Measurements from ENCODE around the gene FBF1.

Gene FBF1

GRCh38 chr17:75914643-75915267 lies 26.1 kb downstream of the FBF1 start:
- peak; percentile 67 for DNase-seq

- no peak for DNase-seq
These were observed 27.2 kb downstream of the FBF1 start for GRCh38 chr17:75913537-75914210.

- DNase-seq: peak; percentile 86
These were observed 30.1 kb downstream of the FBF1 start for GRCh38 chr17:75910699-75911098.

- peak; percentile 52 for DNase-seq
These were observed 31.0 kb downstream of the FBF1 start for GRCh38 chr17:75909812-75910274.

GRCh38 chr17:75909051-75909811 lies 31.6 kb downstream of the FBF1 start:
- no peak for DNase-seq

- no peak for DNase-seq
These were observed 32.6 kb downstream of the FBF1 start for GRCh38 chr17:75908201-75908600.

GRCh38 chr17:75906143-75906884 lies 34.5 kb downstream of the FBF1 start:
- no peak for DNase-seq

- peak; percentile 98 for DNase-seq
These were observed 35.9 kb downstream of the FBF1 start, which contains the start of gene MRPL38 for GRCh38 chr17:75904749-75905521. Gene MRPL38 (minus strand): TSS chr17:75904884. CDS start chr17:75904875, 9 bp downstream.

- no peak for DNase-seq
These were observed 38.4 kb downstream of the FBF1 start for GRCh38 chr17:75902406-75902805.

- DNase-seq: no peak
These were observed 39.1 kb downstream of the FBF1 start for GRCh38 chr17:75901727-75902126.

- no peak for DNase-seq
These were observed 39.9 kb downstream of the FBF1 start for GRCh38 chr17:75900691-75901533.

- DNase-seq: no peak
These were observed 40.9 kb downstream of the FBF1 start for GRCh38 chr17:75899767-75900468.

- DNase-seq: no peak
These were observed 41.5 kb downstream of the FBF1 start for GRCh38 chr17:75899353-75899752.

- no peak for DNase-seq
These were observed 42.1 kb downstream of the FBF1 start for GRCh38 chr17:75898791-75899190.

- no peak for DNase-seq
These were observed 42.8 kb downstream of the FBF1 start for GRCh38 chr17:75898065-75898464.

- no peak for DNase-seq
These were observed 43.5 kb downstream of the FBF1 start for GRCh38 chr17:75897160-75898019.

- DNase-seq: peak; percentile 90
These were observed 44.3 kb downstream of the FBF1 start, which contains the start of gene TRIM65 for GRCh38 chr17:75896415-75897159. Gene TRIM65 (minus strand): TSS chr17:75896951. CDS start chr17:75896937, 14 bp downstream.

GRCh38 chr17:75895370-75896155 lies 45.3 kb downstream of the FBF1 start:
- DNase-seq: peak; percentile 72

All from NCI-H82 (cell line).